ENCODE measurements around the gene SNRNP35.
"Not testable (repeated sequence)": the region's sequence is repeated elsewhere in the genome, so short reads cannot be mapped to it uniquely, and the experiment has no call there.

The SNRNP35 gene

DNA sequence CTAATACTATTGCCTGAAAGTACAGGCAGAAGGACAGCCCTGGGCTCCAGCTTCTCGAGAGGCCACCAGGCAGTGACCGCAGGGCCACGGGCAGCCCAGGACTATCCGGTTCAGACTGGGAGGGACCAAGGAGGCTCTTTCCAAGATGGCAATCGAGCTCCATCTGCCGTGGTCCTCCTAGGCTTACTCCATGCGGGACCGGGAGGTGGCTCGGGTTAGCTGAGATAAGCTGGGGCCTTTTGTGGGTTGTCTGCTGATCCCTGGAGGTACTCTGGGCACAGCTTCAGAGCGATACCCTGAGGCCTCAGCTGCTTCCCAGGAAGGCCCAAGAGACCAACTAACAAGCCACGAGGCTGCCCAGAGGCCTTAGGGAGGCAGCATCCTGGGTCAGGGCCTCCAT, 33.1 kb downstream of the SNRNP35 start:
- no peak for DNase-seq

DNA sequence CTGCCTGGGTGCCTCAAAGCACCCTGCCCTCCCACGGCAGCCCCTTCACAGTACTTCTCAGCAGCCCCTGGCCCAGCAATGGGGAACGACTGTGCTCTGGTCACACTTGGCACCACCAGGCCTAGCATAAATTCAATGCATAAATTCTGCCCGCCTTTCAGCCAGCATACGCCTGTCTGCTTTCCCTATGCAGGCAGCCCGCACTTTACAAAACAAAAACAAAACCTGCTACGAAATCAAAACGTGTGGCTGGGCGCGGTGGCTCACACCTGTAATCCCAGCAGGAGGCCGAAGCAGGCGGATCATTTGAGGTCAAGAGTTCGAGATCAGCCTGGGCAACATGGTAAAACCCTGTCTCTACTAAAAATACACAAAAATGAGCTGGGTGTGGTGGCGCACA, 33.5 kb downstream of the SNRNP35 start:
- DNase-seq = no peak

DNA sequence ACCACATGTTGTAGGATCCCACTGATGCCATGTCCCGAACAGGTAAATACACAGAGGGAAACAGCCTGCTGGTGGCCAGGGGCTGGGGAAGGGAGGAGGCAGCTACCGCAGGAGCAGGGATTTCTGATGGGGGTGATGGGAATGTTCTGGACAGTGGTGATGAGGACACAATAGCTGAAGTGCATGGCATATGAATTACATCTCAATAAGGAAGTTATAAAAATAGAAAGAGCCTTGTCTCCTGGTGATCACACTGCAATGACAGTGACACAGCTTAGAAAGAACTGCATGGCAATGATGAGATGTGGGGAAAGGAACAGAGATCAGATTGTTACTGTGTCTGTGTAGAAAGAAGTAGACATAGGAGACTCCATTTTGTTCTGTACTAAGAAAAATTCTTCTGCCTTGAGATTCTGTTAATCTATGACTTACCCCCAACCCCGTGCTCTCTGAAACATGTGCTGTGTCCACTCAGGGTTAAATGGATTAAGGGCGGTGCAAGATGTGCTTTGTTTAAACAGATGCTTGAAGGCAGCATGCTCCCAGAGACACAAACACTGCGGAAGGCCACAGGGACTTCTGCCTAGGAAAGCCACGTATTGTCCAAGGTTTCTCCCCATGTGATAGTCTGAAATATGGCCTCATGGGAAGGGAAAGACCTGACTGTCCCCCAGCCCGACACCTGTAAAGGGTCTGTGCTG, 34.5 kb downstream of the SNRNP35 start:
- not testable (repeated sequence) for DNase-seq

DNA sequence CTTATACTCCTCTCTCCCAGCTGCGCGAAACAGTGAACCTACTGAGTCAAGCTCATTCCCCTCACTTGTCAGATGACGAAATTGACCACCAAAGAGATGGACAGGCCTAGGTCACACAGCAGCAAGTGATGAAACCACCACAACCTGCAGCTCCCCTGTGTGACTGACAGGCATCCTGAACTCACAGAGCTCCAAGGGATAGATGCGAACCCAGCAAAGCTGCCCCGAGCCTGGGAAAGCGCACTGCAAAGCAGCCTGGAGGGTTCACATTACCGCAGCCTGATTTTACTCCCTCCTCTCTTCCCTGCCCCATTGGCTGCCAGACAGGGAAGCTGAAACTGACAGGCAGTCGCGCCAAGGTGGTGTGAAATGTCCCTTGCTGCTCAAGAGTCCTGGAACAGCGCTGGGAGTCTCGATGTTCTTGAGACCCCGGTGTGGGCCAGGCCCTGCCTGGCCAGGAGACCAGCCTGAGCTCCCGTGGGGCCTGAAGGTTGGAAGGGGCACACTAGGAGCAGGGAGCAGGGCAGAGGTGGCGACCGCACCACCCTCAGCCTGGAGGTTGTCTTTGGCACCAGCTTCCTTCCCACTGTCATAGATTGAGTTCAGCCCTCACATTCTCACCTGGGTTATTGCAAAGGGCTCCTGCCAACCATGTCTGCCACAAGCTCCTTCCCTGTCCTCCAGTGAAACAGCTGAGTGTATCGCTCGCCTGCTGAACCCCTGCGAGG, 36.3 kb downstream of the SNRNP35 start:
- DNase-seq = no peak

DNA sequence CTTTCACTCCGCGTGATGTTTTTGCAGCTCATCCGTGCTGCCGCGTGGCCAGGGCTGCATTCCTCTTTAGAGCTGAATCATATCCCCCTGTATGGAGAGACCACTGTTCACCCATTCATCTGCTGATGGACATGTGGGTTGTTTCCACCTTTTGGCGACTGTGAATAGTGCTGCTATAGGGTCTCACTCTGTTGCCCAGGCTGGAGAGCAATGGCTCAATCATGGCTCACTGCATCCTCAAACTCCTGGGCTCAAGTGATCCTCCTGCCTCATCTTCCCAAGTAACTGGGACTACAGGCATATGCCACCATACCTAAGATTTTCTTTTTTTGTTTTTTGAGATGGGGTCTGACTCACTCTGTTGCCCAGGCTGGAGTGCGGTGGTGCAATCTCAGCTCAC, 39.1 kb downstream of the SNRNP35 start:
- no peak for DNase-seq

DNA sequence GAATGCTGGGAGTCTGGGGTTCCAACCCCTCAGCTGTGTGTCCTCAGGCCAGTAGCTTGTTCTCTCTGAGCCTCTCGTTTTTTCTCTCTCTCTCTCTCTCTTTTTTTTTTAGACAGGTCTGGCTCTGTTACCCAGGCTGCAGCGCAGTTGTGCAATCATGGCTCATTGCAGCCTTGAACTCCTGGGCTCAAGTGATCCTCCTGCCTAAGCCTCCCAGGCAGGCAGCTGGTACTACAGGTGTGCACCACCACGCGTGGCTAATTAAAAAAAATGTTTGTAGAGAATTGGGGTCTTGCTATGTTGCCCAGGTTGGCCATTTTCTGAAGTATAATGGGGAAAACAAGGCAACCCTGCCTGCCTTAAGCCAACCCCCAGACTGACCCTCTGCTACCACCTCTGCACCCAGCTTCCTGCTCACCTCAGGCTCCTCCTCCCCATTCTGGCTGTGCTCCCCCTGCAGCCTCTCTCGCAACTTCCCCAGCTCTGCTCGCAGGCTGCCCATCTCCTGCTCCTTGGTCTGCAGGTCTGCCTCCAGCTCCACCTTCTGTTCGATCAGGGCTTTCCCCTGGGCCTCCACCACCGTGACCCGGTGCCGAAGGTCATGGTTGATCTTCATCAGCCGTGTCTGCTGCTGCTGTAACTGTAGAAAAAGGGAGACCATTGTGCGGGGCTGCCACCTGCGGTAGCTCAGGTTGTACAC, 40.3 kb downstream of the SNRNP35 start:
- no peak for DNase-seq

- no peak for DNase-seq
Measured at GRCh38 chr12:123499332-123499731, 41.4 kb downstream of the SNRNP35 start.

DNA sequence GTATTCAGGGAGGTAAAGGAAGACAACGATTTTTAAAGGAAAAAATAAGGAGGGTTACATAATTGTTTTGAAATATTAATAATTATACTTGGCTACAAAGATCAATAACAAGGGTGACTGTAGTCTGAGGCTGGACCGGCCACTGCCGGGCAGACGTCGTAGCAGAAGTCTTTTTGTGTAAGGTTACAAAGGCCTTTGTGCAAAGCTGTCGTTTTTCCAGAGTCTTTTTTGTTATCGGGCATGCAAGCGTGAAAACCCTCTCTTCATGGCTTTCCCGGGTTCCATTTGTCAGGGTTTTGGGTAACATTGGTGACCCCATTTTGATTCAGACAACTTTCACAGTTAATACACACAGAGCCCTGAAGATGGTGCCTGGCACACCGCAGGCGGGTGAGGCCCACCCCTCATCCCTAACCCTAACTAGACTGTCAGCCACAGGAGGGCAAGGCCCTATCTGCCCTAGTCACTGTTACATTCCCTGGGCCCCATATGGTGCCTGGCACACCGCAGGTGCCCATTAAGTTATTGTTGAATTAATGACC, 44.3 kb downstream of the SNRNP35 start:
- no peak for DNase-seq

GRCh38 chr12:123506059-123506842, 48.3 kb downstream of the SNRNP35 start:
- DNase-seq = no peak

DNA sequence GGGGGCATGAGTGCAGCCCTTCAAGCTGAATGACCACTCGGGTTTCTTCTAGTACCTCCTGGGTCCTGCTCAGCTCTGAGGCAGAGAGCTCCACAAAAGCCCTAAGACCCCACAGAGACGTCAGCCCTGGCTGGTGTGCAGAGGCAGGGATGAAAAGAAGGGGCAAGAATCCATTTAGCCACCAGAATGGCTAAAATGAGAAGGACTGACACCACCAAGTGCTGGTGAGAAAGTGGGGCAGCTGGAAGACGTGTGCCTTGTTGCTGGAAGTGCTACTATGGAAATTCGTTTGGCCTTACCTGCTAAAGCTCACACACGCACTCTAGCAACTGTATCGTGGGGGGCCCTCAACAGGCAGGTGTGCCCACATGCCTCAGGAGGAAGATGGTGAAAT, 48.9 kb downstream of the SNRNP35 start:
- DNase-seq = no peak

DNA sequence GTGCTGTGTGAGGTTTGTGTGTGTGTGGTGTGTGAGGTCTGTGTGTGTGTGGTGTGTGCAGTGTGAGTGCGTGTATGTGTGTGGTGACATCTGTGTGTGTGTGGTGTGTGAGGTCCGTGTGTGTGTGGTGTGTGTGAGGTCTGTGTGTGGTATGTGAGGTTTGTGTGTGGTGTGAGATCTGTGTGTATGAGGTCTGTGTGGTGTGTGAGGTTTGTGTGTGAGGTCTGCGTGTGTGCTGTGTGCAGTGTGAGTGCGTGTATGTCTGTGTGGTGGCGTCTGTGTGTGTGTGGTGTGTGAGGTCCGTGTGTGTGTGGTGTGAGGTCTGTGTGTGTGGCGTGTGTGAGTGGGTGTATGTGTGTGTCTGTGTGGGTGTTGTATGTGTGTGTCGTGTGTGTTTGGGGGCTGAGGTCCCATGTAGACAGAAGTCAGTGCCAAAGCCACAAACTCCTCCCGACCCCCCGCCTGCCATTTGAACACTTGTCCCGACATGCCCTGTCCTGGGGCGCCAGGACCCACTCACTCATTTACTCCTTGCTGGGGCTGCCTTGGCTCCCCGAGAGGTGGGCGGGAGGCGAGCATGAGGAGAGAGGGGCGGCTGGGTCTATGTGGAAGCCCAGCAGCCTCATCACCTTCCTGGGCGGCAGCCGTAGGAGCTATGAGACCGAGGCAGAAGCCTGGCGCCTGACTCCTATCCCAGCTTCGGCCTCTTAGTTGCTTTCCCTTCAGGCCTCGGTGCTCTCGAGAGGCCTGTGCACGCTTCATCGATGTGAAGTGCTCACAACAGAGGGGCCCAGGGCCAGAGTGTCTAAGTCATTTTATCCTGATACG, 55.1 kb downstream of the SNRNP35 start:
- DNase-seq = no peak

GRCh38 chr12:123513805-123514204, 55.9 kb downstream of the SNRNP35 start:
- no peak for DNase-seq

- not testable (repeated sequence) for DNase-seq
Measured at GRCh38 chr12:123514582-123515221, 56.8 kb downstream of the SNRNP35 start.

DNA sequence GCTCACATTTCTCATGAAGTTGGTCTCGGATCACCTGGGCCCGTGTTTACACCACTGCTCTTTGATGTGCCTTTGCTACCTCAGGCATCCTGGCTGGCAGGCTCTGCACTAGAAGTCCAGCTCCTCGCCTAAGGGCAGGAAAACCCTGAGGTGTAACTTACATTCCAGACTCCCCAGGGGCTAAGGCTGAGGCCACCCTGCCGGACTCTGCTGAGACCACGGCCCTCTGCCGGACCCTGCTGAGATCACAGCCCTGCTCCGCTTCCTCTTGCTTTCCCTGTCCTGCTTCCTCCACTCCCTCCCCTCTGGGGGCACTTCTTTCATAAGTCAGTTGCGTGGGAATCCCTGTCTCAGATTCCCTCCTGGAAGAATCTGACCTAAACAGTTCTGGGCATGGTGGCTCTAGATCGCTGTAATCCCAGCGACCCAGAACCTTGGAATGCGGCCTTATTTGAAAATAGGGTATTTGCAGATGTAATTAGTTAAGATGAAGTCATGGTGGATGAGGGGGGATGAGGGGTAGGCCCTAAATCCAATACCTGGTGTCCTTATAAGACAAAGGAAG, 58.4 kb downstream of the SNRNP35 start:
- no peak for DNase-seq
